Measurements from ENCODE around the gene FCHSD2.

- TF ChIP-seq POLR2AphosphoS5 (IDR thresholded peaks at IDR 0.05; ENCODE audit: insufficient read depth, low read depth, low read length) (no peak), FOS (IDR thresholded peaks at IDR 0.05; ENCODE audit: borderline replicate concordance, insufficient read depth, low read length) (no peak), EZH2 (IDR thresholded peaks at IDR 0.05; ENCODE audit: borderline replicate concordance, low read depth, low read length, severe bottlenecking) (no peak), POLR2A (IDR thresholded peaks at IDR 0.05; ENCODE audit: low read depth, low read length) (no peak), JUN (IDR thresholded peaks at IDR 0.05; ENCODE audit: borderline replicate concordance, insufficient read depth, insufficient read length, low read depth) (no peak), MAX (IDR thresholded peaks at IDR 0.05; ENCODE audit: insufficient read depth, insufficient read length) (no peak), MYC (IDR thresholded peaks at IDR 0.05; ENCODE audit: low read depth, low read length) (no peak)
- TF ChIP-seq, protein P1, sequence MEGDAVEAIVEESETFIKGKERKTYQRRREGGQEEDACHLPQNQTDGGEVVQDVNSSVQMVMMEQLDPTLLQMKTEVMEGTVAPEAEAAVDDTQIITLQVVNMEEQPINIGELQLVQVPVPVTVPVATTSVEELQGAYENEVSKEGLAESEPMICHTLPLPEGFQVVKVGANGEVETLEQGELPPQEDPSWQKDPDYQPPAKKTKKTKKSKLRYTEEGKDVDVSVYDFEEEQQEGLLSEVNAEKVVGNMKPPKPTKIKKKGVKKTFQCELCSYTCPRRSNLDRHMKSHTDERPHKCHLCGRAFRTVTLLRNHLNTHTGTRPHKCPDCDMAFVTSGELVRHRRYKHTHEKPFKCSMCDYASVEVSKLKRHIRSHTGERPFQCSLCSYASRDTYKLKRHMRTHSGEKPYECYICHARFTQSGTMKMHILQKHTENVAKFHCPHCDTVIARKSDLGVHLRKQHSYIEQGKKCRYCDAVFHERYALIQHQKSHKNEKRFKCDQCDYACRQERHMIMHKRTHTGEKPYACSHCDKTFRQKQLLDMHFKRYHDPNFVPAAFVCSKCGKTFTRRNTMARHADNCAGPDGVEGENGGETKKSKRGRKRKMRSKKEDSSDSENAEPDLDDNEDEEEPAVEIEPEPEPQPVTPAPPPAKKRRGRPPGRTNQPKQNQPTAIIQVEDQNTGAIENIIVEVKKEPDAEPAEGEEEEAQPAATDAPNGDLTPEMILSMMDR (IDR thresholded peaks at IDR 0.05; ENCODE audit: extremely low read depth in 1 of 2, insufficient read depth in 1 of 2, low read depth in 1 of 2, low read length in 2 of 2), result no peak
These were observed 129.8 kb downstream of the FCHSD2 start for GRCh38 chr11:73012121-73012863.

Data from endothelial cell of umbilical vein (primary cell).